GM18511 (cell line): ENCODE measurements around the gene KHDRBS2.

Experiments used
- ATAC-seq: cut with Tn5 transposase; IDR thresholded peaks from one replicate; pipeline ENCODE4 v1.9.1; 2021; ENCODE audit warnings: mild to moderate bottlenecking, moderate library complexity; ENCODE audit not compliant: unreplicated experiment

KHDRBS2 gene

DNA sequence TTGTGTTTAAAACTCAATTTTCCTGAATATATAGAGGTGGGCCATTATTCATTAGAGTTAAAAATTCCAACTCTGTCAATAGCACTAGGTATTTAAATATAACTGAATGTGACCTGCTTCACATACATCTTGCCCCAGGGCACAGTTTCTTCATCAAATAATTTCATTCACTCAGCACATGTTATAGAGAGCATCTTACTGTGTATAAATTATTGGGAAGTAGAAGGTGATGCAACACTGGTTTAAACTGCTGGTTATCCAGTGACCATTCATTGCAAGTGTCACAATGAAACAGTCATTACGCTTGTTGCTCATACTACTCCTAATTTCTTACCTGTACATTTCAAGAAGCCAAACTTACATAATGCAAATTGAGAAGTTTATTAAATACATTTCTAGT is 93.4 kb downstream of the KHDRBS2 start:
- no peak for ATAC-seq

- ATAC-seq: no peak
Observed at GRCh38 chr6:62175195-62175594, 110.8 kb downstream of the KHDRBS2 start.

GRCh38 chr6:62174548-62174947 is 111.5 kb downstream of the KHDRBS2 start:
- ATAC-seq: no peak

DNA sequence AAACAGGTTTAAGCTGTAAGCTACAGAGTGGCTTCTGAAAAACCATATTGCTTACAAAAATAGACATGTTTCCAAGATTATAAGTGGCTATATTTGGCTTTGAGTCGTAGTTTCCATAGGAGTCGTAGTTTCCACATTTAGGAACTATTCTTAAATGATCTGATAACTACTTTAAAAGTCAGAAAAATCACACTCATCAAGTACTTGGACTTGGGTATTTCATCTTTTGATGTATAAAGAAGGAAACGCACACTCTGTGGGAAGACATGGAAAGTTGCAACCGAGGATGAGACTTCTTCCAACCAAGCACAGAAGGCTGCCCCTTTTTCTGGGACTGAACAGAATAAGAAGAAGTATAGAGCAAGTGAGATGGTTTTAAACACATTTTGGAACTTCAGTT is 118.3 kb downstream of the KHDRBS2 start:
- no peak for ATAC-seq

DNA sequence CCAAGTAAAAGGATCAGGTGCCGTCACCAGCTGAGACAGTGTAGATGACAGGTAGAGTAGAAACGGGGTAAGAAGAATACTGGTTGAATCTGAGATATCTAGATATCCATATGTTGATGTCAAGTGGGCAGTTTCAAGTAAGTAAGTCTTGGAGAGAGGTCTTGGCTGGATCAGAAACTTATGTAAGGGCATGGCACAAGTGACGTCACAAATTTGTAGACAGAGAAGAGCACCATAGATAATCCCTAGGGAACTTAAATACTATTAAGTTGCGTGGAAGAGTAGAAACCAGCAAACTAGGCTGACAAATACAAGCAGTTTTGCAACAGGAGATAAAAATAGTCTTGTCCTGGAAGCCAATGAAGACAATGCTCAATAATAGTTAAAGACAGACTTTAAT is 123.2 kb downstream of the KHDRBS2 start:
- no peak for ATAC-seq

- no peak for ATAC-seq
Observed at GRCh38 chr6:62152796-62153195, 133.2 kb downstream of the KHDRBS2 start.

DNA sequence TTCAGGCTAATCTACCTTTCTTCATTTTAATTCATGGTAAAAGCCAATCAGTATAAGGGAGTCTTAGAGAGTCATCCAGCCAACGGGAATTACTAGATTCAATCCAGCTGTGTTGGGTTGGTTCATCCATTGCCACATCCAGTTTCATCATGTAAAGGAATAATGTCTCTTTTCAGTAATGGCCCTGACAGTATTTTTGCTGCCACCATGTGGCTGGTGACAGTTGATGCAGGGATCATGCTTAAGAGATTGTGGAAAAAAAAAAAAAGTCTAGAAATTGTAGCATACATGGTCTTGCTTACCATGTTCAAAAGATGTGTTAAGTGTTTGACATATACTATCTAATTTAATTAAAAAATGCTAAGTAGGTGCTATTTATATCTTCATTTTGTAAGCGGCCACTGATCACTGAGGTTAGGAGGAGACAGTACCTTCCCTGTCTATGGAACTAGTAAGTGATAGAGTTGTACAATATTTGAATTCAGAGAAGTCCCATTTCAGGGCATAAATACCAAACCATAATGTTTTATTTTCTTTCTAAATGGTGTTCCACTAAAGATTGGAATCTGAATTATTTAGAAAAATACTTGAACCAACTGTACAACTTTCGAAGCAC is 135.9 kb downstream of the KHDRBS2 start:
- ATAC-seq: peak; percentile 87

DNA sequence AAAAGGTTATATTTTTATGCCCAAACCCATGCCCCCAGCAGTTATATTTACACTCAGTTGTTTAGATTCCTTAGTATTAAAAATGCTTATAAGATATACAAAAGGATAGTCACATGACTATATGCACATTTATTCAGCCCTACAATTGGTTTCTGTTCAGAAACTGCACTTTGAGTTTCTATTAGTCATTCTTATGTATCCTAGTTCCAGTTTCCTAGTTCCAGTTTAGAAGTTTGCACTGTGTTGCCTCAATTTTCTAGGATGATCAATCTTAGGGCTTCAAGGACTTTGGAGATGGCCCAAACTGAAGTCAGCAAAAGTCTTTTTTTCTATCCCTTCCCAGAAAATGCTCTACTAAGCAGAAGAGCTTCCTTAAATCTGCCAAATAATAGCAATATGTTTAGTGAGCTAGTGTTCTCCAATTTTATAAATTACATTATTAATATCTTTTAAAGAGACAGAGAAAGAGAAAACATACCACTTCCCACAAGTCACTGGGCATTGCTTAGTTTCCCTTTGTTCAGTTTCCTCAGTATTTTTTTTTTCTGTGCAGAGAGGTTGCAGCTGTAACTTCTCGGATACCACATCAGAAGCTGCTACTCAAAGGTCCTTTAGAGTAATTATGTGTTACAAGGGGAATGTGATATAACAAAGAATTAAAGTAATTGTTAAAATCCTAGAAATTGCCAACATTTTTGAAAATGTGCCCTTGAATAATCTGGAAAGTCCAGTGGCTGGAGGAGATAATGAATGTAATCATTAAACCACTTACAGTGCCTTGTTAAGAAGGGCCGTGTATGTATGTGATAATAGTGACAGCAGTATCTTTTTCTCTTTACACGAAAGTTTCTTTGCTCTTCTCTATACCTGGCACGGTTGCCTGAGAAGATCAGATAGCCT is 138.8 kb downstream of the KHDRBS2 start:
- ATAC-seq: no peak

DNA sequence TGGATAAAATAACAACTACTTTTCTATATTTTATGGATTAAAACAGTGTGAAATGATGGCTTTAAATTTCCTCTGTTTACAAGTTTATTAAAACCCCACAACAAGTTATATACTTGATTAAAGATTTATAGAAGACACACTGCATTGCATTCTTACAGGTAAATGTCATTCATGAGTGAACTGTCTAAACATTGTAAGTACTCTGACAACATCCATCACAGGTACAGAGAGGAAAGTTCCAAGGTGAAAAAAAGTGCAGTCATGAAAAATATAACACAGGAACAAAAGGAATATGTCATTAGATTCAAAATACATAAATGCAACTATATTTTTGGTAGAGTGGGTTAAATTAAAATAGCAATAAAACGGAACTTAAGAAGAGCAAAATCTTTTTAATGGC is 156.9 kb downstream of the KHDRBS2 start:
- ATAC-seq: no peak

GRCh38 chr6:62119401-62119800 is 166.6 kb downstream of the KHDRBS2 start:
- ATAC-seq: no peak

DNA sequence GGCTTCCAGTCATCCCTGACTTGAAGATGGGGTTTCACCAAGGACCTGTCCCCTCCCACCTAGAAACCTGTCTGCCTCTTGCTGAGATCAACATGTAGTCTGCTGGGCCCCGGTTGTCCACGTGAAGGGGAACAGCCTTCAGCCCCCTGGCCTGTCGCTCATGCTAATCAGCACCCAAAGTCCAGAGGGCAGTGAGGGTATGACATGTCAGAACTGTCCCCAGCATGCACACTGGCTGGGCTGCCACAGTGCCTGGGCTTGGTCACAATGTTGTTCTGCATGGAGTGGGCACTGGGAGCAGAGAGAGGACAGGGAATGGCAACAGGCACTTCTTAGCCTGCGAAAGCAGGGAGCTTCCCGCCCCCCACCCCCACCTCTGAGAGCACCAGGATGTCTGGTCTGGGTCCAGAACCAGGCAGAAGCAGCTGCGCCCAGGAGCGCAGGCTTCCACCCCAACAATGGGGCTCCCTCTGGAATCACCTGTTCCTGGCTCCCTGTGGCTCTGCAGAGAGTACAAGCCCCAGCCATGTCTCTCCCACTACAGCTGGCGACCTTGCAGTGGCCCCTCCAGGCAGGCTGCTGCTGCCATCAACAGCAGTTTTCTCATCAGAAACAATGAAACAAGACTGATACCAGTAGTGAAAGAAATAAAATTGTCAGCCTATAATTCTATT is 182.7 kb downstream of the KHDRBS2 start:
- ATAC-seq: no peak

DNA sequence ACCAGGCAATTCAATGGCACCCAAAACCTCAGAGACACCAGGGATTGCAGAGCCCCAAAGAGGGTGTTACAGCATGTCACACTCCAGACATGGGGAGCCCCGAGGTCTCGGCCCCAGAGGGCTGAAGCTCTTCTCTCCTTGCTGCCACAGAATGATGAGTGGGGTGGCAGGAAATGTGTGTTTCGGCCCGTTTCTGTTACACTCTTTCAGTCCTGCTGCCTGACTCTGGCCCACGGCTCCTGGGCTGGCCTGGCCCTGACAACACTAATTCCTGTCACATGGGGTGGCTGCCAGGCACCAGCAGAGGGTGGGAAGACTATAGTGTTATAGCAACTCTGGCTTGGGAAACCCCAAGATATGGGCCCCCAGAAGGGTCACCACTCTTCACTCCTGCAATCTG is 183.6 kb downstream of the KHDRBS2 start:
- no peak for ATAC-seq

DNA sequence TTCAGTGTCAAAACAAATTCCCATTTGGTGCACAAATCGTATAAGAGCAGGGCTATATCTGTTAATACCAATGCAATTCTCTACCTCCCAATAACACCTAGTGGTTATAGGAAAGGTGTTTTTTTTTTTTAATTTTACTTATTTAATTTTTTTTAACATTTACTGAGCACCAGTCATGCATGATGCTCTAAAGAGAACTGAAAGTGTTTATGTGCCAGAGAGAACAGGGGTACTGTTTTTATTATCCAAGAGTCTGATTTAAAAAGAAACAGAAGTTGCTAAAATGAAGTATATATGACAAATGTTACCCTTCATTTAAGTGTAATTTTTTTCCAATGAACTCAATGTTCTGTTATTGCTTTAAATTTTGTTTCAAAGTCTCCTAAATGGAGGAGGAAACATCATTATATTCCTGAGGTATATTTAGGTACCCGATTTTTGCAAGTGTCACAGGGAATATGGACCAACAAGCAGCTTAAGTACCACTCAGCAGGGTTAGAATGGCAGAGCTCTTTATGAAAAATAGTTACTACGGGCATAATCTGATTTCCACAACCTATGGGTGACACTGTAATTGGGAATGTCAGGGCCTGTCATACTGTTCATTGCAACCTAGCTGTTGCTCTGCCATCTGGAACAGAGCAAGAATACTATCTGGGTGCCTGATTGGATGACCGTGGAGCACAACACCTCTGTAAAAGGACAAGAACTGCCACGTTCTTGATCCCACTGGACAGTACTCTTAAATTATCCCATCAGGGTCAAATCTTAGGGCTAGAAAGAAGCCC is 195.4 kb downstream of the KHDRBS2 start:
- ATAC-seq: no peak

DNA sequence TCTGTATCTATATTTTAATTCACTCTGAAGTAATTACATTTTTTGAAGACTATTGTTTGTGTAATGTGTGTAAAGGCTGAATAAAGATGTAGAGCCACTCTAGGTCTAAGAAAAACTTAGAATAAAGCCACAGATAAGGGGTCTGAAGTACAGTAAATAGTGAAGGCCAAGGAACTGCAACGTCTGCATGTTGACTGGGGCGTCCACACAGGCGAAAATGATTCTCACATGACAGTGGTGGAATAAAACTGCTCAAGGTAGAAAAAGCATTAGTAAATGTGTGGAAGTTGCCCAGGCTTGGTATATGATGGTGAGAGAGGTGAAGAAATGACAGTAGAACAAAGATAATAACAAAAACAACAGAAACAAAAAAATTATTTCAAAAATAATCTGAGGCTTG is 196.2 kb downstream of the KHDRBS2 start:
- no peak for ATAC-seq

GRCh38 chr6:62086047-62086446 is 200.0 kb downstream of the KHDRBS2 start:
- ATAC-seq: no peak

GRCh38 chr6:62075869-62076268 is 210.2 kb downstream of the KHDRBS2 start:
- no peak for ATAC-seq

GRCh38 chr6:62059901-62060300 is 226.1 kb downstream of the KHDRBS2 start:
- ATAC-seq: no peak

GRCh38 chr6:62057300-62057699 is 228.7 kb downstream of the KHDRBS2 start:
- ATAC-seq: no peak

GRCh38 chr6:62045502-62045901 is 240.5 kb downstream of the KHDRBS2 start:
- ATAC-seq: no peak

DNA sequence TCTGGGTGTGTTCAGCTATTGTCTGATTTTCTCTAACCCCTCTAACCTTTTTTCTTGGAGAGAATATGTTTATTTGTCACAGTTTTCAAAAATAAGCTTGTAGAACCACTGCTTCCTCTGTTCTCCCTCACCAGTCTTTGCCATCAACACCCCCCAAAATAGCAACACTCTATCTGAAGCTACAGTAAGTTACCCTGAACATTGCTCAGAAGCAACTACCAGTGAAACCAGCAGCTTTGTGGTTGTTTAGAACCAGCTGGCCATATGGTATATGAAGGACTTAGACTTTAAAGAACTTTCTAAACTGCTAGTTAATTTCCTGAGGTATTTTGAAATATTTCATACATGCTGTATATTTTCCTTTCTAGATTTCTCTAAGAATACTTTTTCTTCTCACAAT is 242.9 kb downstream of the KHDRBS2 start:
- no peak for ATAC-seq

- no peak for ATAC-seq
Observed at GRCh38 chr6:62042429-62042828, 243.6 kb downstream of the KHDRBS2 start.
